NCI-H748 treated with DMSO at 0.1 percent for 48 hours (cell line): ENCODE results near the gene PTGDS.

ENCODE experiments used
- DNase-seq: peaks from one replicate; lab custom pipeline; 2025; lab: John Stamatoyannopoulos, UW

Gene PTGDS

DNA sequence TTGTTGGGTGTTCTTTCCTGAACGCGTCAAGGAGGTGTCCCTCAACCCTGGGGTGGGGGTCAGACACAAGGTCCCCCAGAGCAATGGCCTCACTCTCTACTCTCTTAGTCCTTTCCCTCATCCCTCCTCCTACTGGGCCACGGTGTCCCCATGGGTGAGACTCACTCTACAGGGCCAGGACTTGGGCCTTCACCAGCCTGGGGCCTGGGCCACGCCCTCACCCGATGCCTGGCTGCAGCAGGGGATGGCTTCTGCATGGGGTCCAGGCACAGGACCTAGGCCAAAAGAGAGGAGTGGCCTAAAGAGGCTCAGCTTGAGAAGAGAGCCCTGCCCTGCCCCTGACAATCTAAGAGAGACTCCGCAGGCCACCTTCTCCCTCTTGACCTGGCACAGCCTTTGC lies 19.4 kb upstream of the PTGDS start:
- DNase-seq: no peak

DNA sequence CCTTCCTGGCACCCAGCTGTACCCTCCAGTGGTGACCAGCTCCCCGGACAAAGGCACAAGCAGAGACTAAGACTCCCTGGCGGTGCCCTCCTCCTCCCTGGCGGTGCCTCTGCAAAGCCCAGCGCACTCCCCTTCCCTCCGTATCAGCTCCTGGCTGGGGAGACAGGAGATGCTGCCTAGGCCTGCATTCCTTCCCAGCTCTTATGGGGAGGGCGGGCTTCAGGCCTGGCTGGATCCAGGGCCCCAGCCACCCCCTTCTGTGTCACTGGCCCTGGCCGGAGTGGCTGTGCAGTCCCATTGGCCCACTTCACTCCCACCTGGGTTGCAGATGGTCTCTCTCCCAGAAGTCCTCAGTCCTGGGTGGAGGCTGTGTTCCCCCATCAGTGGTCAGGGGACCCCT lies 18.8 kb upstream of the PTGDS start:
- no peak for DNase-seq

DNA sequence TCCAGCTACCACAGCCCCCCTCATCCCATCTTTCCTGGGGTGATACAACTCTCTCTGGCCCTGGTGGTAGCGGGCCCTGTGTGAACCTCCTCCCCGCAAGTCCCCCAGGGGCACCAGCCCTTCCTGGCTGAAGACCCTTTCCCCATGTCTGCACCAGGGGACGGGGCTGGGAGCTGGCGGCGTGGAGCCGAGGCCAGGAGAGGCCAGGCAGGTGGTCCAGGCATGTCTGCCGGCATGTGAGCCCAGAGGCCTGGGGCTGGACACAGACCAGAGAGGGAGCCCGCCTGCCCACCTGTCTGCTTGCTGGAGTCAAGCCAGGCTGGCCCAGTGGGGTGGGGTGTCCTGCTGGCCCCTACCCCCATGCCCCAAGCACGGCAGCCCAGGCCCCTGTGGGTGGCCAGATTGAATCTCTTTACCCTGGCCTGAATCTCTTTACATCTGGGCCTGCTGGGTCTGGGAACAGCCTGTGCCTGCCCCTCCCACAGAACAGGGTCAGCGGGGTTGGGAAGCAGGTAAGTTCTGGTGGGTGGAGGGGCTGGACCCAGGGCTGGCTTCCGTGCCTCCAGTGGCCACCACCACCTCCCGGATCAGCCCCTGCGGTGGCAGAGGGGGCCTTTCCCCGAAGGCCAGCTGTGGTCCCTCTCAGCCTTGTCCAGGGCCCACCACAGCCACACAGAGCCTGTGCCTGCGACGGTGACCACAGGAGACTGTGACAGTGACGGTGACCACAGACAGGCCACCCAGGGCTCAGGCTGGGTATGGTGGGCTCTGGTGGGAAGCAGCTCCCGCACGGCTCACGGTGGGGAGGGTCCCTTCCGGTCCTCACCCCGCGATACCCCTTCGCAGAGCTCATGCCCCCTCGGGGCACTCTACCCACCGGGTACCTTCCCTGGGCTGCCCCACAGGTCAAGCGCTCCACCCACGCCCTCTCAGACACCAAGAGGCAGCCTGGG lies 18.1 kb upstream of the PTGDS start:
- no peak for DNase-seq

DNA sequence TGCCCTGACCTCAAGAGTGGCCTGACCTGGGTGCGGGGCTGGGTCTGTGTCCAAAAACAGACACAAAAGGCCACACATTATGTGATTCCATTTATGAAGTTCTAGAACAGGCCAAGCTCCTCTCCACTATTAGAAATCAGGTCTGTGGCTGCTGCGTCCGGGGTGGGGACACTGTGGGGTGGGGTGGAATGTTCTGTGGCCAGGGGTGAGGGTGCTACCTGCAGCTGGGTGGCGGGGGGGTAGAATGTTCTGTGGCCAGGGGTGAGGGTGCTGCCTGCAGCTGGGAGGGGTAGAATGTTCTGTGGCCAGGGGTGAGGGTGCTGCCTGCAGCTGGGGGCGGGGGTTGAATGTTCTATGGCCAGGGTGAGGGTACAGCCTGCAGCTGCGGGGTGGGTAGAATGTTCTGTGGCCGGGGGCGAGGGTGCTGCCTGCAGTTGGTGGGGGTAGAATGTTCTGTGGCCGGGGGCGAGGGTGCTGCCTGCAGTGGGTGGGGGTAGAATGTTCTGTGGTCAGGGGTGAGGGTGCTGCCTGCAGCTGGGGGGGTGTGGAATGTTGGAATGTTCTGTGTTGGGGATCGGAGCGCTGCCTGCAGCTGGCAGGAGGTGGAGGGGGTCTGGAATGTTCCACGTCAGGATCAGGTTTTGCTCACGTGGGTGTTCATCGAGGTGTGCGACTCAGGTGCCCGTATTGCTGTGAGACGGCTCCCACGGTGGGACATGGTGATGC lies 16.9 kb upstream of the PTGDS start:
- DNase-seq: no peak

DNA sequence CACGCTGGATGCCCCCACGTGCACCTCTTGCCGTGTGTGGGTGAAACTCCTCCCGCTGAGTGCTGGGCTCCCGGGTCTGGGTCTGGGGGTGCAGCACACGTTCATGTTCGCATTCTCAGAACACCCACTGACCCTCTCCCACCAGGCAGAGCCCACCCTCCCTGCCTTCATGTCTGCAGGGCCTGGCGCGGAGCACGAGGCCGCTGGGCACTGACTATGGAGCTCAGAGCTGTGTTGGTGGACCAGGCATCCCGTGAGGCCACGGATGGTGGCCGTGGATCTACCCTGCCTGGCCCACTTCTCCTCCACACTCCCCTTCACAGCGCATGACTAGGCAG lies 16.4 kb upstream of the PTGDS start:
- no peak for DNase-seq

DNA sequence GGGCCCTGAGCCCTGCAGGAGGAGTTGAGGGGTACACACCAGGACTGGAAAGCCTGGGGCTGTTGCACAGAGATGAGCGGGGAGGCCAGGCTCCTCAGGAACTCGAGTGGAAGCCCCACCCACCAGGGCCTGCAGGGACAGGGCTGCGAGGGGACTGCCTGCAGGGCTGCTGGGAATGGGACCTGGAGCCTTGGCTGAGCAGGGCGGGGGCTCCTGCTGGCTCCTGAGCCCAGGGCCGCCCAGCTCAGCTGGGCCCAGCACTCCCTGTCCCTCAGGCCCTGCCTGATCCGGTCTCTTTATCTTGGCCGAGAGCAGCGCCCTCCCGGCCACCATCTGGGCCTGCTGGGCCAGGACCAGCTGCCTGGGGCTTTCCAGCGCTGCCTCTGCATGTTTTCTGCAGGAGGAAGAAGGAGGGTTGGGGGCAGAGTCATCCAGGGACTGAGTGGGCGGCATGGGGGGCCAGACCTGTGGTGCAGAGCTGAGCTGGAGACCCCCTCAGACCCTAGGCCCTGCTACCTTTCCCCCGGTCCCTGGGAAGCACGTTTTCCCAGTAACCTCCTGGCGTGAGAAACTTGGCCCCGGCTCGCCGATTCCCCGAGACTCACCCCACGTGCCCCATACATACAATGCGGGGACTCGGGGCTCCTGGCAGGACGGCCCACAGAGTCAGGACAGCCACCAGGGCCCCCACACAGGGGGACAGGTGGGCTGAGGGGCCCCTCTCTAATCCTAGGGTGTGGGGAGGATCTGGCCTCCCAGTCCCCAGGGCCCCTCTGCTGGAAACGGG lies 15.8 kb upstream of the PTGDS start:
- DNase-seq: no peak

DNA sequence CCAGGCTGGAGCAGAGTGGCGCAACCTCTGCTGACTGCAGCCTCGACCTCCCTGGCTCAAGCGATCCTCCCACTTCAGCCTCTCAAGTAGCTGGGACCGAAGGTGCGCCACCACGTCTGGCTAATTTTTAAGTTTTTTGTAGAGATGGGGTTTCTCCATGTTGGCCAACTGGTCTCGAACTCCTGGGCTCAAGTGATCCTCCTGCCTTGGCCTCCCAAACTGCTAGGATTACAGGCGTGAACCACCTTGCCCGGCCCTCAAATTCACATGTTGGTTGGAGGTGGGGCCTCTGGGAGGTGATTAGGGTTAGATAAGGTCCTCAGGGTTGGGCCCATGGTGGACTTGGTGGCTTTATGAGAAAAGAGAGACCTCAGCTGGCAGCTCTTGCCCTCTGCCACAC lies 15.1 kb upstream of the PTGDS start:
- DNase-seq: no peak

DNA sequence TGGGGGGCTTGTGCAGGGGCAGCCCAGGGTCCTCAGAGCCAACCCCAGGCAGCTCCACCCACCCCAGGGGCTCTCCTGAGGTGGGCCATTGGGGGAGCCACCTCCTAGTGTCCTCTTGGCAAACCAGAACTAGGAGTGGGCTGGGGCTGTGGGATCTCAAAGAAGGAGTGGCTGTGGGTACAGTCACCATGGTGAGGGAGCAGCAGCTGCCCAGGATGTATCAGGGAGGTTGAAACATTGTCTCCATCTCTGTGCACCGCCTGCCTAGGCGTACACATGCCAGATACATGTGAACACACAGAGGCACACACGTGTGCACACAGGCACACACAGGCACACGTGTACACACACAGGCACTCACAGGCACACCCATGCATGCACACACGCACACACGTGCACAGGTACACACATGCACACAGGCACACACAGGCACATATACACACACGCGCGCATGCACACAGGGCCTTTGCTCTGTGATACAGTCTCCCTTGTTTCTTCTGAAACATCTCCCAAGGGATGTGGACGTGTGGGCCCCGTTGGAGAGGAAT lies 14.5 kb upstream of the PTGDS start:
- no peak for DNase-seq

DNA sequence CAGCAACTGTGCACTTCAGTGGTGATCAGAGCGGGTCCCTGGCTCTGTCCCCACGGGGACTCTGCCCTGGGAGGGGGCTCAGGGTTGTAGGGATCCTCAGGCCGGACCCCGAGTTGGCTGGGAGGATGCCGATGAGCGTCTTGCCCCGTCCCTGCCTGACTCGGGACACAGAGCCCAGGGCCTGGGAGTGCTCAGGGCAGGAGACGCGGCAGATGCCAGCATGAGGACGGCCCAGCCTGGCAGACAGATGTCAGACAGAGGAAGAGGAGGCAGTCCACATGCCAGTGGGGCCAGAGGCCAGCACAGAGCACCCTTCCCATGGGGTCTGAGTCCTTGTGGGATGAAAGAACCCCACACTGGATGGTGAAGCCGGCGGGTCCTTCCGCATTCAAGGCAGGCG lies 14.0 kb upstream of the PTGDS start:
- no peak for DNase-seq

DNA sequence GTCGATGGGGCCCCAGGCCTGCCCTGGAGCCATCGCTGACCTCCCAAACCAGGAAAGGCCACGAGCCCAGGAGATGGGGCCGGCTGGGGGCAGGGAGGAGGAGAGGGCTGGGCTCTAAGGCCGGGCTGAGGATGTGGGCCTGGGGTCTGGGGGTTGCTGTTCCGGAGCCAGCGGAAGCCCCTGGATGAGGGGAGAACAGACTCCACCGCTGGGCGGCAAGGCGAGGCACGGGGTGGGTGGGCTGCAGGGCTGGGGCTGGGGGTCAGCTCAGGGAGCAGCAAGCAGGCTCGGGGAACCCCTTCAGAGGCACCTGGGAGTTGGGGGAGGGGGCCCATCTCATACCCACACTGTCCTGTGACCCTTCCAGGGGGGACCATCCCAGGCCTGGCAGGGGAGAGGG lies 13.6 kb upstream of the PTGDS start:
- no peak for DNase-seq

DNA sequence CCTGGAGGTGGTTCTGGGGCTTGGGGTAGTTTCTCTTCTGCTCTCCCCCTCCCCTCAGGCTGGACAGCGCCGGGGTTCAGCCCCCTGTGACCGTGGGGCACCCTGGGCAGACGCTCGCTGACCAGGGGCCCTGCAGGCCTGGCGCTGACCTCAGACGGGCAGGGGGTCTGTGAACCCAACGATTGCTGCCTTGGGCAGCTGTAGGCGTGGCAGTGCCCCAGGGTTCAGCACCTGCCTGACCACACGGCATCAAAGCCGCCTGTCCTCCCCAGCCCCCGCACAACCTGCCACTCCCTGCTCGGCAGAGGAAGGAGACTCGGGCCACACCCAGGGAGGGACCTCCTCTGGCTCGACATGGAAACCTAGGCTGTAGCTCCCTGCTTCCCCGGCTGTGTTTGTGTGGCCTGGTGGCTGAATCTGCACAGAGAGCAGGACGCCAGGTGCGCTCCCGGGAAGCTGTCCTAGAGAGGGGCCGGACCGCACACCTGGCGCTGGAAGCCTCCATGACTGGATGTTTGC lies 13.1 kb upstream of the PTGDS start:
- DNase-seq: peak; percentile 10

DNA sequence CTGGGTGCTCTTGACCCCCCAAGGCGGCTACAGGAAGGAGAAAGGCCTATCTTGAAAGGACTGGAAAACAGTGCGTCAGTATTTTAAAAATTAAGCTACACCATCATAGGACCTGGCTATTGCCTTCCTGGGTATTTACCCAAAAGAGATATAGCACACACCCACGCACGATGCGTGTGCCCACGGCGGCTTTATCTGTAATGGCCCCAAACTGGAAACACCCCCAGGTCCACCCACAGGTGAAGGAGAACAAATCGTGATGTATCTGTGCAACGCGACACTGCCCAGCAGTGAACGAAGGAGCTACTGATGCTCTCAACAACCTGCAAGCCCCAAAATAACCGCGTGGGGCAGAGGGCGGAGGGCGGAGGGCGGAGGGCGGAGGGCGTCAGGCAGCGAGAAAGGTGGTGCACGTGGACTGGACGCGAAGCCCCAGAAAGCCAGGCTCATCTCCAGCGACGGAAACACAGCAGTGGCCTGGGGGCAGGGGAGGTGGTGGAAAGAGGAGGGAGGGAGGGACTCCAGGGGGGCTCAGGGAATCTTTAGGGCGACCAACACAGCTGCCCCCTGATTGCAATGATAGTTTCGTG lies 12.4 kb upstream of the PTGDS start:
- no peak for DNase-seq

DNA sequence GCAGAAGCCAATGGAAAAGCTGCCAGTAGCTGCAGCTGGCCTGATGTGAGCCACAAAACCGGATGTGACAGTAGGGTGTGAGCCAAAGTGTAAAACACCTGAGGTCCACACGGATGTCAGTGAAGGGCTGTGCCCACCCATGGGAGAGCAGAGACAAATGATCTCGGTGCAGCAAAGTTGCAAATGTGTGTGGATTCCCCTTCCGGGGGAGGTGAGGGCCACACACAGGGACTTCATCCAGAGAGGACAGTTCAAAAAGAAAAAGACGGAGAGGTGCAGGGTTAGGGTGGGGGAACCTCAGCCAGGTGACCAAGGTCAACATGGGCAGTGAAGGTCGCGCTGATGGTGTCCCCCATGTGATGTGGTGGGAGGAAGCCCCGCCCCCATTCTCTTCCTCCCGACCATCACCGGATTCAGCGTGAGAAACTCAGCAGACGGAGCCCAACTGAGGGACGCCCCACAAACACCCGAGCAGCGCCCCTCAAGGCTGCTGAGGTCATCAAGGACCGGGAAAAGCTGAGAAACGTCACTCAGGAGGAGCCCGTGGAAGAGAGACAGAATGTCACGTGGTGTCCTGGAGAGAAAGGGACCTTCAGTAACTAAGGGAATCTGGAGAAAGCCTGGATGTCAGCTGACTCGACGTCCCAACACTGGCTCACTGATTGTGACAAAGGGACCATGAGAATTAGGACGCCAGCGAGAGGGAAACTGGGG lies 11.4 kb upstream of the PTGDS start:
- DNase-seq: no peak

DNA sequence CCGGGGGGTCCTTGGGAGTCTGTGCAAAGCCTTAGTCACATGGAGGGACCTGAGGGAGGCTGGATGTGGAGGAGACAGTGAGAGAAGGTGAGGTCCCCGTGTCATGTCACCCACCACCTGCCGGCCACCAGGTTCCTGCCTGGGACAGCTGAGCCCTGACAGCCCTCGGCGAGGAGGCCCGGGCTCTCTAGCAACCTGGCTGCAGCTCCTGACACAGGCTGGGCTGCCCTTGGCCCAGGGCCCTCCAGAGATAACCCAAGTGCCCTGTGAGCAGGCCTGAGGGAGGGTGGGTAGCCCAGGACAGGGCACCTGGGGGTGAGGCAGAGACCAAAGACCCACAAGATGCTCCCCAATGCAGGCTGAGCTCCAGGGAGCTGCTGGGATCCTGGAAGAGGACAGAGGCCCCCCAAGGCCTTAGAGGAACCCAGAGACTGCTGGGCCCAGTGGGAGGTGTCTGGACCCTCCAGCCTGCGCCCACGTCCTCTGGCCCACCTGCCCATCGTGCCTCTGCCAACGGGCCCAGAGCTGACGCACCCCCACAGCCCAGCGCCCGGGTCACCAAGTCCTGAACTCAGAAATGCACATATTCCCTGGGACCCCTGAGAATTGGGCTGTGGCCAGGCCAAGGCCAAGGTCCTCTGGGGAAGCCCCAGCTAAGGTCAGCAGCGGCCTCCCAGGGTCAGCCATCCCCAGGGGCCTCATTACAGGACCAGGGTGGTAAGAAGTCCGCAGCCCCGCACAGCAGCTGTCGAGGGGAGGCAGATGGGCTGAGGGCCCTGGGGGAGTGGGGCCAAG lies 8.8 kb upstream of the PTGDS start:
- DNase-seq: no peak

DNA sequence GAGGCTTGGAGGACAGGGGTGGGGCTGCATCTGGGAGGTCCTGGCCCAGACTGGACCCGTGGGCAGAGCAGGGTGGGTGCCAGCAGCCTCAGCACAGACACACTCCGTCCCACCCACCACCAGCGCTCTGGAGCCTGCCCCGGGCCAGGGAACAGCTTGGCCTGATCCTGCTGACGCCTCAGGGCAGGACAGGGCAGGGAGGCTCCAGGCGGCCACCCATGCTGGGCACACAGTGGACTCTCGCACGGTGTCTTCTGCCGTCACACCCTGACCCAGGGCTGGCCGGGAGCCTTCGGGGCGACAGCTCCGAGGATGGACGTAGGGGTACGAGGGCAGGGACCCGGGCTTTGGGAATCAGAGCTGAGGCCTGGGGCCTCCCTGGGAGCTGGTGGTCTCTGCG lies 8.2 kb upstream of the PTGDS start:
- no peak for DNase-seq

DNA sequence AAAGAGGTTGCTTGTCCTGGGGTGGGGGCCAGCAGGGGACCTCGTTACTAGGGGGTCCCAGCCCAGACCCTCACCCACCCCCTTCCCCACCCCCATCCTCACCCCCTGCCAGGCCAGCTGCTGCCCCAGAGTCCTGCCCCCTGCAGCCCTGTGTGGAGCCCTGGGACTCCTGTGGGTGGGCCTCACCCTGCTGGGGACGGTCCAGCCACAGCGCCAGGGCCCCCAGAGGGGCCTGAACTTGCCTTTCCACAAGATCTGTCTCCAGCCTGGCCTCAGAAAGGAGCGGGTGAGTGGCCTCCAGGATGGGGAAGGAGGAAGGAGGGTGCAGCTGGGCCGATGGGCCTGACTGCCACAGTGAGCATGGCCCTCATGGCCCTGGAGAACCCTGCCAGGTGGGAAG lies 7.5 kb upstream of the PTGDS start:
- no peak for DNase-seq

DNA sequence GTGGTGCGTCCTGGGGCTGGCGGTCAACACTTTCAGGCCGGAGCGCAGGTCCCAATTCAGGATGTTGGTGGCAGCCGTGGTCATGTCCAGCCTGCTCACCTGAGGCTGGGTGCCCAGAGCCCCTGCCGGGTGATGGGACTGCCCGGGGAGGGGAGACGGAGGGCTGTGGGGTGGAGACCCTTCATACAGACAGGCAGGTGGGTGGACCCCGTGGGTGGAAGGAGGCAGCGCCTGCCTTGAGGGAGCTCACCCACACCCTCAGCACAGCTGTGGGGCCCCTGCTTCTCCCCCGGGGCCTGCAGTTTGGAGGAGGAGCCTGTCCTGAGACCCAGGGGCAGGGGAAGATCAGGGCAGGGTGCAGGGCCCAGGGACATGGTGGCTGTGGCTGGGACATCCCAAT lies 6.9 kb upstream of the PTGDS start:
- no peak for DNase-seq

DNA sequence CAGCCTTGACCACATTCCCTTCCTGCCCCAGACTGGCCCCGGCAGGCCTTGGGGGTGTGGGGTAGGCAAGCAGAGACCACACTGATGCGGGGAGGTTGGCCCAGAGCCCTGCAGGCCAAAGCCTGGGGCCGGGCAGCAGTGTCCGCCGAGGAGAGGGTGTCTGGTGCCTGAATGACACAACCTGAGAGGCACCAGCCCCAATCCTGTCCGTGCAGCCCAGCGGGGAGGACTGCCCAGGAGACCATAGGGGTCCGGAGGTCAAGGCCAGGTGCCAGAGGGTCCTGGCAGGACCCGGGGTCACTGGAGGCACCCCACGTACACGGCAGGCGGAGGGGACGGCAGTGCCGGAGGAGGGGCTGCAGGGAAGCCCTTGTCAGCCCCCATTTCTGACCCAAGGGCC lies 5.6 kb upstream of the PTGDS start:
- DNase-seq: no peak

DNA sequence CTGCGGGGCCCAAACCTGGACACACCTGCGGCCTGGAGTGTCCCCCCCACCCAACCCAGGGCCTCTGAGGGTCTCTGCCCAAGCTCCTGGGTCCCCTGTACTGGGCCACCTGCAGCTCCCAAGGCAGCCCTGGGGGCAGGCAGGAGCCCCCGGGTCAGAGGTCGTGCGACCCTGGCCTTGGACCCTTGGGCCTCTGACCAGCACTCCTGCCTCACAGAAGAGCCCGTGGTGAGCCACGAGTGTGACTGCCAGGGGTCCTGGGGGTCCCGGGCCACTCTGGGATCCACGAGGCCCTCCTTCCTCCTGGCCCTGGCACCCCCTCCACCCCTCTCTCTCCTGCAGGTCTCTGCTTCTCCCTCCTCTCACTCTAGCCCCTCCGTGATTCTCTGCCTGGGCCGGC lies 5.0 kb upstream of the PTGDS start:
- no peak for DNase-seq

DNA sequence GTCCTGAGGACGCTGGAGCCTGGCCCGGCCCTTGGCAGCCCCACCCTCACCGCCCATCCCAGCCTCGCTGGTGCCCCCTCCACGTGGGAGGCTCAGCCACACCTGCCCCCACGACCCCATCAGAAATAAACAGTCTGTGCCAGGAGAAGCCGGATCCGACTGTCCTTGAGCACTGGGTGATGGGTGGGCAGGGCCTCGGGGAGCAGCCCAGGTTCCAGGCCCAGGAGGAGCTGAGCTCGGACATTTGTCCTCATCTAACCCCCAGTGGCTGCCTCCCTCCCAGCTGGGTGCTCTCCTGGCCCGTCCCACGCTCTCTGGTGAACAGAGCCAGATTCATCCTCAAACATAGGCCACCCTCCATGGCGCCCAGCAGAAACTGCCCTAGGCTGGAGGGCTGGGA lies 4.6 kb upstream of the PTGDS start:
- DNase-seq: no peak
